ENCODE measurements around the gene POM121L2. TPM values are rescaled to one million over a fixed set of nuclear protein-coding genes. Genes with fewer than 3 reads are reported as not detected.

Gene POM121L2
- total RNA-seq (not detected in 2 replicates), polyA plus RNA-seq (not detected in 2 replicates), polyA minus RNA-seq (not detected in 2 replicates), Bru-seq, nascent RNA (not detected), BruChase-seq, experiment 1, labeled RNA remaining after a 6-hour chase (not detected), BruChase-seq, experiment 2, labeled RNA remaining after a 2-hour chase (not detected)
- polyA plus RNA-seq (2011; cell fraction: cytosol; rRNA removed) = not detected in 2 replicates
- not detected in 2 replicates for polyA plus RNA-seq (2011; cell fraction: nucleus; rRNA removed)
- polyA plus RNA-seq (2012) = not detected in 2 replicates
- not detected for polyA minus RNA-seq (2011; cell fraction: cytosol; rRNA and poly(A)+ RNA removed)
- polyA minus RNA-seq (2011; cell fraction: nucleus; rRNA and poly(A)+ RNA removed) = not detected in 2 replicates
- long read RNA-seq = 0 reads

- dilution Hi-C loops (cut with MboI; ENCODE audit: extremely low pct_ligation_motif_present, low sequenced_read_pairs) (no loop called here), intact Hi-C loops (cut with micrococcal nuclease) (loop anchor here (1.0 to 5.0 kb wide), 9 partner anchors 124 to 583 kb away; no protein-coding TSS in a partner anchor)
- H3K27me3 ChIP-seq (ENCODE audit: control insufficient read depth in 2 of 2, insufficient read depth in 2 of 2, low read length in 2 of 2) = peaks cover 14 to 20% of the 10 kb centered on the region in 2 experiments
- POLR2A ChIA-PET = no interaction called here
- H3K79me2 ChIP-seq (ENCODE audit: control insufficient read depth, insufficient read depth, low read length) = no peaks in the 10 kb centered on the region
- H4K20me1 ChIP-seq (replicated peaks; ENCODE audit: control insufficient read depth, extremely low read depth, insufficient read depth, low read length) = no peaks in the 10 kb centered on the region
- no TSS peak for BruUV-seq (replicated peaks)
- peak; percentile 78 for FAIRE-seq
- H3K9ac ChIP-seq (replicated peaks; ENCODE audit: extremely low read depth, insufficient read depth, low read length) = no peak within 1 kb of the TSS
- H3K9me1 ChIP-seq (replicated peaks; ENCODE audit: control insufficient read depth, extremely low read depth, insufficient read depth, low read length) = no peaks in the 10 kb centered on the region
- H2AFZ ChIP-seq (ENCODE audit: low read depth, low read length) = peak within 1 kb of the TSS; percentile 95
- TF ChIP-seq CTCF (IDR thresholded peaks at IDR 0.05; ENCODE audit: extremely low read depth in 1 of 2, insufficient read depth in 1 of 2, low read depth in 1 of 2, low read length in 2 of 2) (peak; percentile 50 to 69), EZH2 (IDR thresholded peaks at IDR 0.05; ENCODE audit: borderline replicate concordance, low read depth, low read length, severe bottlenecking) (no peak), POLR2A (IDR thresholded peaks at IDR 0.05; ENCODE audit: low read depth, low read length) (no peak)
- no peak within 1 kb of the TSS for H3K27ac ChIP-seq (ENCODE audit: insufficient read depth, low read depth, low read length)
- peak within 1 kb of the TSS; percentile 88 for H3K4me2 ChIP-seq (ENCODE audit: insufficient read depth, low read length)
- H3K9me3 ChIP-seq (replicated peaks; ENCODE audit: control insufficient read depth, insufficient read depth, low read length) = no peaks in the 10 kb centered on the region
- peaks cover 9% of the 10 kb centered on the region for H3K4me1 ChIP-seq (ENCODE audit: control insufficient read depth, extremely low read depth, insufficient read depth, low read length)
- peak; percentile 65 for DNase-seq (ENCODE audit: low read depth, low spot score)
- peak within 1 kb of the TSS; percentile 41 to 60 (median 51) for H3K4me3 ChIP-seq (replicated peaks in 1 of 3; ENCODE audit: insufficient read depth in 1 of 3, low read depth in 1 of 3, low read length in 3 of 3)
- CTCF ChIA-PET = interaction anchor here (0.6 to 2.2 kb wide), 30 partner anchors 8 to 484 kb away, joined by 3 to 19 read pairs (median 4); no protein-coding TSS in a partner anchor
- H3K36me3 ChIP-seq (ENCODE audit: control insufficient read depth in 2 of 2, extremely low read depth in 1 of 2, insufficient read depth in 2 of 2, low read length in 2 of 2) = no peaks in the 10 kb centered on the region
Observed at GRCh38 chr6:27312146-27312949, at the start of gene POM121L2. Gene POM121L2 (minus strand): TSS chr6:27312273. CDS start chr6:27312170, 103 bp downstream.
